GM23248 (cell line): ENCODE data around the gene RPGRIP1. TPM values are rescaled to one million over a fixed set of nuclear protein-coding genes. Genes with fewer than 3 reads are reported as not detected.
A peak's percentile ranks its signal among the peaks of the same experiment; 100 is the strongest.

ENCODE experiments used
- DNase-seq: peaks from one replicate; pipeline ENCODE4 v3.0.0-alpha.2; 2015
- H2AFZ ChIP-seq: fragments of 200-600 bp; sonication (generic); 2 replicates; pipeline ENCODE4 v1.6.1; 2016; ENCODE audit warnings: antibody characterized with exemption
- H3F3A ChIP-seq: fragments of 200-600 bp; sonication (generic); 2 replicates; pipeline ENCODE4 v1.6.1; 2016; ENCODE audit warnings: mild to moderate bottlenecking, antibody characterized with exemption, mixed run types; ENCODE audit not compliant: insufficient read depth
- H3K27ac ChIP-seq: fragments of 200-600 bp; sonication (generic); 2 replicates; pipeline ENCODE4 v1.5.1; 2016; ENCODE audit warnings: mild to moderate bottlenecking
- H3K27me3 ChIP-seq: fragments of 200-600 bp; sonication (generic); replicated peaks from 2 replicates; pipeline ENCODE4 v1.6.1; 2016; ENCODE audit warnings: mild to moderate bottlenecking; ENCODE audit not compliant: insufficient read depth
- H3K36me3 ChIP-seq: fragments of 200-600 bp; sonication (generic); 2 replicates; pipeline ENCODE4 v1.6.1; 2016; ENCODE audit warnings: low read depth, mild to moderate bottlenecking
- H3K4me1 ChIP-seq: fragments of 200-600 bp; sonication (generic); 2 replicates; pipeline ENCODE4 v1.6.1; 2016; ENCODE audit warnings: mild to moderate bottlenecking; ENCODE audit not compliant: insufficient read depth
- H3K4me2 ChIP-seq: fragments of 200-600 bp; sonication (generic); one replicate; pipeline ENCODE4 v1.6.1; 2016; ENCODE audit warnings: mild to moderate bottlenecking; ENCODE audit not compliant: unreplicated experiment
- H3K4me3 ChIP-seq: fragments of 200-600 bp; sonication (generic); 2 replicates; pipeline ENCODE4 v1.5.1; 2016; ENCODE audit warnings: mild to moderate bottlenecking
- H3K79me2 ChIP-seq: fragments of 200-600 bp; sonication (generic); 2 replicates; pipeline ENCODE4 v1.6.1; 2016; ENCODE audit warnings: mild to moderate bottlenecking; ENCODE audit not compliant: insufficient read depth
- H3K9ac ChIP-seq: fragments of 200-600 bp; sonication (generic); 2 replicates; pipeline ENCODE4 v1.6.1; 2016; ENCODE audit warnings: mild to moderate bottlenecking
- H3K9me2 ChIP-seq: fragments of 200-600 bp; sonication (generic); 2 replicates; pipeline ENCODE4 v1.6.1; 2016; ENCODE audit warnings: mixed run types, mild to moderate bottlenecking, moderate library complexity; ENCODE audit not compliant: insufficient read depth
- H3K9me3 ChIP-seq: fragments of 200-600 bp; sonication (generic); one replicate; pipeline ENCODE4 v1.6.1; 2017; ENCODE audit warnings: low read depth
- H4K20me1 ChIP-seq: fragments of 200-600 bp; sonication (generic); 2 replicates; pipeline ENCODE4 v1.6.0; 2016; ENCODE audit not compliant: insufficient read depth
- EZH2 ChIP-seq: fragments of 200-600 bp; sonication (generic); IDR thresholded peaks from 2 replicates; pipeline ENCODE4 v1.6.1; 2018; ENCODE audit warnings: antibody characterized with exemption, mild to moderate bottlenecking; ENCODE audit not compliant: insufficient read depth, poor library complexity, severe bottlenecking
- EZH2phosphoT487 ChIP-seq: fragments of 200-600 bp; sonication (generic); IDR thresholded peaks from 2 replicates; pipeline ENCODE4 v1.6.1; 2018; ENCODE audit warnings: antibody characterized with exemption, moderate library complexity, mild to moderate bottlenecking, low read depth; ENCODE audit not compliant: insufficient read depth
- WGBS, 2 experiments: methylation state at CpG; one replicate each; pipeline ENCODE4 v1.1.6; 2015 to 2017; ENCODE audit warnings: low lambda C conversion rate in 2 of 2, low coverage in 1 of 2; ENCODE audit errors: missing lambda C conversion rate in 2 of 2; 5-methylcytosine and 5-hydroxymethylcytosine counted together
- in situ Hi-C: fragments of 300-500 bp; cut with MboI; formaldehyde crosslinking; loops from 2 replicates; pipeline ENCODE4 v1.15.0; 2020
- polyA plus RNA-seq: library from polyadenylated mRNA; unstranded; fragments of >200 nt; fragmentation: Nextera tagmentation; extraction: Ambion mirVana; gene quantifications from 2 replicates; pipeline ENCODE4 v1.2.1, GENCODE V29; 2016
- total RNA-seq: library from RNA; depleted of rRNA; stranded (reverse); fragments of >200 nt; shearing (Covaris generic); gene quantifications from 2 replicates; pipeline ENCODE4 v1.2.3, GENCODE V29; 2014

Gene RPGRIP1
- total and polyA plus RNA-seq, 2 experiments from 2014 or later = not detected

DNA sequence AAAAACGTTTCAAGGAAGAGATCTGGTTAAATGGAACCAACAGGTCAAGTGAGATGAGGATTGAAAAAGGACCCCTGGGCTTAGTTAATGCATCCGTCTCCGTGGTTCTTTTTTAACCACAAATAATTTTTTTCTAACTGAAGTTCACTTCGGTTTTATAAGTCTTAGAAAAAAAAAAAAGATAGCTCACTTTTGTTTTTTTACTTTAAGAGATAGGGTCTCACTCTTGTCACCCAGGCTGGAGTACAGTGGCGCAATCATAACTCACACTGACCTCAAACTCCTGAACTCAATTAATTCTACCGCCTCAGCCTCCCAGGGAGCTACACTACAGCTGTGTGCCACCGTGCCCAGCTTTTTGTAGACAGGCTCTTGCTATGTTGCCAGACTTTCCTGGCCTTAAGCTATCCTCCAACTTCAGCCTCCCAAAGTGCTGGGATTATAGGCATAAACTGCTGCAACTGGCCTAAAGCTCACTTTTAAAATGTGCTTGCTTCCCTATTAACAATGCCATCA lies 22.4 kb upstream of the RPGRIP1 start:
- H3K4me3 ChIP-seq = no peak overlapping the region
- H3K27ac ChIP-seq = peak overlapping the region; percentile 35
- H3K79me2 ChIP-seq = peaks cover 100% of the 10 kb centered on the region
- DNase-seq = peak; percentile 42
- H3K4me1 ChIP-seq = peaks cover 63% of the 10 kb centered on the region
- no peaks in the 10 kb centered on the region for H3K9me2 ChIP-seq
- peak overlapping the region; percentile 5 for H3K4me2 ChIP-seq
- peaks cover 73% of the 10 kb centered on the region for H3F3A ChIP-seq
- H4K20me1 ChIP-seq = peaks cover 57% of the 10 kb centered on the region
- 30 to 31% methylated on average over 7 of the region's 7 CpGs for WGBS, 2 experiments
- no peaks in the 10 kb centered on the region for H3K27me3 ChIP-seq
- no peaks in the 10 kb centered on the region for H3K9me3 ChIP-seq
- no peak for TF ChIP-seq EZH2phosphoT487
- no peak for TF ChIP-seq EZH2
- peaks cover 74% of the 10 kb centered on the region for H3K36me3 ChIP-seq
- in situ Hi-C loops = no loop called here
- H2AFZ ChIP-seq = no peak overlapping the region
- H3K9ac ChIP-seq = no peak overlapping the region

DNA sequence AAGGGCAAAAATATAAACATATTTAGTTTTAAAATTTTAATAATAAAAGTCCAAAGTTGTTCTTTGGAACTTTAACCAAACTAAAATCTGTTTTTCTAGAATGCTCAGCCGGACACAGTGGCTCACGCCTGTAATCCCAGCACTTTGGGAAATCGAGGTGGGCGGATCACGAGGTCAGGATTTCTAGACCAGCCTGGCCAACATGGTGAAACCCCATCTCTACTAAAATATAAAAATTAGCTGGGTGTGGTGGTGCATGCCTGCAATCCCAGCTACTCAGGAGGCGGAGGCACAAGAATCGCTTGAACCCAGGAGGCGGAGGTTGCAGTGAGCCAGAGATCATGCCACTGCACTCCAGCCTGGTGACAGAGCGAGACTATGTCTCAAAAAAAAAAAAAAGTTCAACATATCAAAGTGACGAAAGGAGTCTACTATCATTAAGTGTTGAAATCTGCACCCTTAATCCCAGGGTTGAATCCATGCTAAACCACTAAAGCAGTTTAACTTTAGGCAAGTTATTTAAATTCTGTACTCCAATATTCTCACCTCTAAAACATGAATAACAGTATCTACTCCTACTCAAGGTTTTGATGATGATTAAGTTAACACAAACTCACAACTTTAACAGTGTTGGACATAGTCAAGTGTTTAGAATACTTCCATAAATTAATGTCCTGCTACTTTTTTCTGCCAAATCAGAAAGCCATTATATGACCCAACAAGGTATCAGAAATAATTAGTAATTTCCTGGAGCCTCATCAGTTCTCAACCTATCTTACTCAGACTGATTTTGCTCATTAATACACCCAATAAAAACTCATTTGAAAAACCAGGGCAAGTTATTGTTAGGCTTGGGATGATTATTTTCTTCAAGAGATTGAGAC lies 21.6 kb upstream of the RPGRIP1 start:
- H3K27ac ChIP-seq = peak overlapping the region; percentile 35
- H3K79me2 ChIP-seq = peaks cover 100% of the 10 kb centered on the region
- peak overlapping the region; percentile 5 for H3K4me2 ChIP-seq
- peaks cover 73% of the 10 kb centered on the region for H3K36me3 ChIP-seq
- H3F3A ChIP-seq = peaks cover 72% of the 10 kb centered on the region
- H3K9me2 ChIP-seq = no peaks in the 10 kb centered on the region
- H3K9me3 ChIP-seq = no peaks in the 10 kb centered on the region
- in situ Hi-C loops = no loop called here
- H3K27me3 ChIP-seq = no peaks in the 10 kb centered on the region
- H2AFZ ChIP-seq = no peak overlapping the region
- WGBS, 2 experiments = 94 to 95% methylated on average over 10 of the region's 10 CpGs
- peaks cover 70% of the 10 kb centered on the region for H3K4me1 ChIP-seq
- TF ChIP-seq EZH2 = no peak
- TF ChIP-seq EZH2phosphoT487 = no peak
- DNase-seq = no peak
- H4K20me1 ChIP-seq = peaks cover 59% of the 10 kb centered on the region
- H3K9ac ChIP-seq = no peak overlapping the region
- no peak overlapping the region for H3K4me3 ChIP-seq

DNA sequence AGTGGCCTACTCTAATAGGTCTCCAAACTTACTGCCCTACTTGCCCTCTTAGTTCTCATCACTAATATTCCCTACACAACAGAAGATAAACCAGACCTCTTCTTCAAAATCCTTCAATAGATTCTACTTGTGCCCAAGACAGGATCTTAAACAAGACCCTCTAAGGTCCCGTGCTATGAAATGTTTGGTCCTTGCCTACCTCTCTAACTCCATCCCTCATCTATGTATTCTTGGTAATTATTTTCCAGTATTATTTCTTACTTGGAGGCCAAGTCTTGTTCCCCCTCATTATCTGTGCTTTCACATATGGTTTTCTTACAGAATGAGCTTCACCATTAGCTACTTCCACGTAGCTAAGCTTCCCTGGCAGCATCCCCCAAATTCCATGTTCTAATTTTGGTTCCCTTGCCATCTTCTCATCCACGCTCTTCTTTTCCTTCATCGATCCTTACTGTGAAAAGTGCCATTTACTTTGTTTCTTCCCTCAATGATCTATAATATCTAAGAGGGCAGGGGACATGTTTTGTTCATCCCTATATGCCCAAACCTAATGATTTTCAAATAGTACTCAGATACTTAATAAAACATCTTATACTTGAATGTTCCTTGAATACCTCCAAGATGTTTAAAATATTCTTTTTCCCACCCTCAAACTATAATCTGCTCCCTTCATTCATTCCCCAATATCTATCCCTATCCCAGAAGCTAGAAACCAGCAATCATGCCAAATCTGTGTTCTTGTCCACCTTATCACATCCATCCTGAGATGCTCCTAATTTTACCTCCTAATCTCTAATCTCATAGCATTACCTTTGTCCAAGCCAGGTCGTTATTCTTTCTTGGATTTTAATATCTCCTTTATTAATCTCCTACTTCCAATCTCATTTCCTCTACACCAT lies 20.7 kb upstream of the RPGRIP1 start:
- TF ChIP-seq EZH2phosphoT487 (no peak), EZH2 (no peak)
- no peak overlapping the region for H3K4me3 ChIP-seq
- H3K4me1 ChIP-seq = peaks cover 75% of the 10 kb centered on the region
- DNase-seq = no peak
- peaks cover 99% of the 10 kb centered on the region for H3K79me2 ChIP-seq
- H4K20me1 ChIP-seq = peaks cover 63% of the 10 kb centered on the region
- no peaks in the 10 kb centered on the region for H3K27me3 ChIP-seq
- no peak overlapping the region for H3K9ac ChIP-seq
- no peaks in the 10 kb centered on the region for H3K9me3 ChIP-seq
- no peak overlapping the region for H3K4me2 ChIP-seq
- peaks cover 78% of the 10 kb centered on the region for H3F3A ChIP-seq
- WGBS, 2 experiments = 71 to 72% methylated on average over 5 of the region's 5 CpGs
- no peak overlapping the region for H2AFZ ChIP-seq
- H3K27ac ChIP-seq = no peak overlapping the region
- in situ Hi-C loops = no loop called here
- H3K36me3 ChIP-seq = peaks cover 75% of the 10 kb centered on the region
- H3K9me2 ChIP-seq = no peaks in the 10 kb centered on the region

DNA sequence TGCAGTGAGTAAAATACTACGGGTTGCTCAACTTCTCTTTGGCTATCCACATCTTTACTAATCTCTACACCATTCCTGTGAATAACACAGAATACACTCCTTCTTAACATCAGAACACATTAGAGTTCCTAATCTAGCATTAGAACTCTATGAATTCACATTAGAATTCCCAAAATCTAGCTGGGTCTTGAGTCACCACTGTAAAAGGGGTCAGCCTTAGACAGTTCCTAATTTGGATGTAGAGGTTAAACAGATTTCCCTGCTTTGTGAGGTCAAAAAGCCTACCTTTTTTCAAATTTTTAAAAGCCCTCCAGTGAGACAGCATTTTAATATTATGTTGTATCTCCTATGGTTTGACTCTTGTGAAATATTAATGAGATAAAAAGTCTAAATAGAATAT lies 18.1 kb upstream of the RPGRIP1 start:
- no peak overlapping the region for H2AFZ ChIP-seq
- H3K9ac ChIP-seq = peak overlapping the region; percentile 13; the same call in 1 of the 2 replicates
- peak overlapping the region; percentile 97 for H3K4me2 ChIP-seq
- peaks cover 70% of the 10 kb centered on the region for H3K36me3 ChIP-seq
- no peak for TF ChIP-seq EZH2
- in situ Hi-C loops = no loop called here
- H3K27me3 ChIP-seq = no peaks in the 10 kb centered on the region
- DNase-seq = no peak
- H4K20me1 ChIP-seq = peaks cover 66% of the 10 kb centered on the region
- no peak overlapping the region for H3K4me3 ChIP-seq
- peaks cover 99% of the 10 kb centered on the region for H3K79me2 ChIP-seq
- peaks cover 82% of the 10 kb centered on the region for H3K4me1 ChIP-seq
- WGBS, 2 experiments = 45 to 57% methylated on average over 1 of the region's 1 CpG
- H3K9me2 ChIP-seq = no peaks in the 10 kb centered on the region
- peaks cover 78% of the 10 kb centered on the region for H3F3A ChIP-seq
- peak overlapping the region; percentile 82 for H3K27ac ChIP-seq
- H3K9me3 ChIP-seq = no peaks in the 10 kb centered on the region
